Measurements from ENCODE around the gene SEPTIN8. TPM values are rescaled to one million over a fixed set of nuclear protein-coding genes. Genes with fewer than 3 reads are reported as not detected.

SEPTIN8 gene
- total RNA-seq, 4 donors from 2014 or later: 31.6 to 46.4 (median 34.9) TPM

DNA sequence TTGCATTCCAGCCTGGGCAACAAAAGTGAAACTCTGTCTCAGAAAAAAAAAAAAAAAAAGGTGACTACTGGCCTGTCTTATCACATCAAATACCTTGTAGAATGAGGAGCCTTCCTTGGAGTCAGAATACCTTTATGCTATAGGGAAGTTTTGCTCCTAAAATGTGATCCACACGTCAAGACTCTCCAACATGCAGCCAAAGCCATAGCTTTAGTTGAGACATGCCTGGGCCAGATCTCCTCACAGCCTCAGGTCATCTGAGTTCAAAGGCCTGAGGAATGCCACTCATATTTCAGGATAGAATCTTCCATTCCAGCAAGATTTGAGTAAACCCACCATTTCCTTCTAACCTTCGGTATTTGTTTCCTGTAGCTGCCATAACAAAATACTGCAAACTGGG lies 22.4 kb upstream of the SEPTIN8 start:
- no peak overlapping the region for H3K4me3 ChIP-seq
- peaks cover 22% of the 10 kb centered on the region for H3K27me3 ChIP-seq
- no peaks in the 10 kb centered on the region for H3K36me3 ChIP-seq
- 86 to 91% methylated on average over 1 of the region's 2 CpGs for WGBS, 2 donors (ENCODE audit: low coverage in 1 of 2)
- no peaks in the 10 kb centered on the region for H3K4me1 ChIP-seq
- TF ChIP-seq POLR2AphosphoS5 (IDR thresholded peaks at IDR 0.05) (no peak), EP300 (IDR thresholded peaks at IDR 0.05) (no peak), POLR2A (IDR thresholded peaks at IDR 0.05) (no peak)
- TF ChIP-seq, protein P1, sequence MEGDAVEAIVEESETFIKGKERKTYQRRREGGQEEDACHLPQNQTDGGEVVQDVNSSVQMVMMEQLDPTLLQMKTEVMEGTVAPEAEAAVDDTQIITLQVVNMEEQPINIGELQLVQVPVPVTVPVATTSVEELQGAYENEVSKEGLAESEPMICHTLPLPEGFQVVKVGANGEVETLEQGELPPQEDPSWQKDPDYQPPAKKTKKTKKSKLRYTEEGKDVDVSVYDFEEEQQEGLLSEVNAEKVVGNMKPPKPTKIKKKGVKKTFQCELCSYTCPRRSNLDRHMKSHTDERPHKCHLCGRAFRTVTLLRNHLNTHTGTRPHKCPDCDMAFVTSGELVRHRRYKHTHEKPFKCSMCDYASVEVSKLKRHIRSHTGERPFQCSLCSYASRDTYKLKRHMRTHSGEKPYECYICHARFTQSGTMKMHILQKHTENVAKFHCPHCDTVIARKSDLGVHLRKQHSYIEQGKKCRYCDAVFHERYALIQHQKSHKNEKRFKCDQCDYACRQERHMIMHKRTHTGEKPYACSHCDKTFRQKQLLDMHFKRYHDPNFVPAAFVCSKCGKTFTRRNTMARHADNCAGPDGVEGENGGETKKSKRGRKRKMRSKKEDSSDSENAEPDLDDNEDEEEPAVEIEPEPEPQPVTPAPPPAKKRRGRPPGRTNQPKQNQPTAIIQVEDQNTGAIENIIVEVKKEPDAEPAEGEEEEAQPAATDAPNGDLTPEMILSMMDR (IDR thresholded peaks at IDR 0.05): no peak
- no peak for ATAC-seq
- H3K27ac ChIP-seq: no peak overlapping the region
- H3K9me3 ChIP-seq: no peaks in the 10 kb centered on the region

DNA sequence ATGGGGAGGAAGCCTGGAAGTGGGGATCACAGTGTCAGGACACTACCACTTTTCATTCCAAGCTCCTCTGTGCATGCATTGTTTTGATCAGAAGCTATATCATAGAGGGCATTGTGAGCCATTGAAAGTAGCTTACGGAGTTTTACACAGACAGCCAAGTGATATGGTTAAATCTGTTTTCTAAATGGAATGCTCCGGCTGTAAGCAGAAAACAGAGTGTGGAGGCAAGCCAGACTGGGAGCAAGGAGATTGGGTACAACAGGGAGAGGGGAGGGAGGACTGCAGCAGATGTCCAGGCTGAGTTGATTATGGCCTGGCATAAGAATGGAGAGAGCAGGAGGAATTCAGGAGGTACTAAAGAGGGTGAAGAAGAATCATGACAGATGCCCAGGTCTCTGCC lies 20.6 kb upstream of the SEPTIN8 start:
- Histone ChIP-seq H3K36me3 (no peaks in the 10 kb centered on the region), H3K4me1 (no peaks in the 10 kb centered on the region), H3K27ac (no peak overlapping the region), H3K27me3 (peaks cover 27% of the 10 kb centered on the region), H3K4me3 (no peak overlapping the region), H3K9me3 (no peaks in the 10 kb centered on the region)
- no peak for ATAC-seq
- TF ChIP-seq EP300 (IDR thresholded peaks at IDR 0.05) (no peak), POLR2A (IDR thresholded peaks at IDR 0.05) (no peak), POLR2AphosphoS5 (IDR thresholded peaks at IDR 0.05) (no peak)
- TF ChIP-seq, protein P1 (IDR thresholded peaks at IDR 0.05): no peak
- WGBS, 2 donors (ENCODE audit: low coverage in 1 of 2): 59 to 65% methylated on average over 2 of the region's 2 CpGs

DNA sequence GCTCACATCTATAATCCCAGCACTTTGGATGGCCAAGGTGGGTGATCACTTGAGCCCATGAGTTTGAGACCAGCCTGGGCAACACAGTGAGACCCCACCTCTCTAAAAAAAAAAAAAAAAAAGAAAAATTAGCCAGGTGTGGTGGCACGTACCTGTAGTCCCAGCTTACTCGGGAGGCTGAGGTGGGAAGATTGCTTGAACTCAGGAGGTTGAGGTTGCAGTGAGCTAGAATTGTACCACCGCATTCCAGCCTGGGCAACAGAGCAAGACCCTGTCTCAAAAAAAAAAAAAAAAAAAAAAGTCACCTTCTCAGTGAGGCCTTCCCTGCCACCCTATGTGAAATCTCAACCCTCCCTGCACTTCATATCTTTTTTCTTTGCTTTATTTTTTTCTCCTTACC lies 14.0 kb upstream of the SEPTIN8 start:
- H3K9me3 ChIP-seq: no peaks in the 10 kb centered on the region
- H3K27ac ChIP-seq: no peak overlapping the region
- peaks cover 11% of the 10 kb centered on the region for H3K27me3 ChIP-seq
- TF ChIP-seq POLR2A (IDR thresholded peaks at IDR 0.05): no peak
- TF ChIP-seq, protein P1 (IDR thresholded peaks at IDR 0.05): no peak
- no peak for TF ChIP-seq EP300 (IDR thresholded peaks at IDR 0.05)
- TF ChIP-seq POLR2AphosphoS5 (IDR thresholded peaks at IDR 0.05): no peak
- H3K36me3 ChIP-seq: no peaks in the 10 kb centered on the region
- 100% methylated on average over 2 to 3 of the region's 3 CpGs for WGBS, 2 donors (ENCODE audit: low coverage in 1 of 2)
- H3K4me3 ChIP-seq: no peak overlapping the region
- ATAC-seq: no peak
- no peaks in the 10 kb centered on the region for H3K4me1 ChIP-seq

DNA sequence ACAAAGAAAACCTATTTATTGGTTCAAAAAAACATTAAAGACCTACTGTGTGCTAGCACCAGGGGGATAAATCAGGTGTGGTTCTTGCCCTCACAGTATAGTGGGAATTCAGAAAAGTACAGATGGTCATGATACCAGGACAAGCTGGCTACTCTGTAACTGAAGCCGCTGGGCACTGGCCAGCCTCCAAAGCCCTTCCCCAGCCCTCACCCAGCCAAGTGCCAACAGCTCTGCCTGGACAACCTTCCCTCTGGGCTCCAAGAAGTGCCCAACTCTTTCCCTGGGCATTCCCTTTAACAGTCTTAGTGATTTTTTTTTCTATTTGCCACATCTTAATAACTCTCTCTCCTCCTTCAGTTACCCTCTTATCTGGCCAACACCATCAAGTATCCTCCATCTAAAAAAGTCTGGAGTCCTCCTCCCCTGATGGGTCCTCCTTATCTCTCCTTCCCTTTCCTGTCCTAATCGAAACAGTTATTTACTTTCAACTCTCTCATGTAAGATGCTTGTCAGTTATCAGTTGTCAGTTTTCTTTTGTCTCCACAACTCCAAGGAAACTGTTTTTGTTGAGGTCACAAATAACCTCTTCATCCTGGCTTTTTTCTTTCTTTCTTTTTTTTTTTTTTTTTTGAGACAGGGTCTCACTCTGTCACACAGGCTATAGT lies 13.3 kb upstream of the SEPTIN8 start:
- no peak overlapping the region for H3K27ac ChIP-seq
- no peak overlapping the region for H3K4me3 ChIP-seq
- peaks cover 0 to 7% (median 0%) of the 10 kb centered on the region in 3 donors for H3K4me1 ChIP-seq
- TF ChIP-seq, protein P1 (IDR thresholded peaks at IDR 0.05): no peak
- TF ChIP-seq EP300 (IDR thresholded peaks at IDR 0.05) (no peak), POLR2A (IDR thresholded peaks at IDR 0.05) (no peak), POLR2AphosphoS5 (IDR thresholded peaks at IDR 0.05) (no peak)
- no peak for ATAC-seq
- no peaks in the 10 kb centered on the region for H3K36me3 ChIP-seq
- WGBS, 2 donors (ENCODE audit: low coverage in 1 of 2): 62 to 70% methylated on average over 2 of the region's 2 CpGs
- H3K27me3 ChIP-seq: peaks cover 11% of the 10 kb centered on the region
- no peaks in the 10 kb centered on the region for H3K9me3 ChIP-seq
